Fibroblast of skin of right biceps (primary cell): ENCODE results near the gene GAB2.
A peak's percentile ranks its signal among the peaks of the same experiment; 100 is the strongest.
"Not testable (repeated sequence)": the region's sequence is repeated elsewhere in the genome, so short reads cannot be mapped to it uniquely, and the experiment has no call there.

Experiments used
- DNase-seq: peaks from one replicate; pipeline ENCODE4 v3.0.0-alpha.2; 2013

Gene GAB2

GRCh38 chr11:78417175-78417887 is at the start of gene GAB2:
Gene GAB2 (minus strand): TSS chr11:78417820. CDS start chr11:78417720, 100 bp downstream.
- DNase-seq, result no peak

DNA sequence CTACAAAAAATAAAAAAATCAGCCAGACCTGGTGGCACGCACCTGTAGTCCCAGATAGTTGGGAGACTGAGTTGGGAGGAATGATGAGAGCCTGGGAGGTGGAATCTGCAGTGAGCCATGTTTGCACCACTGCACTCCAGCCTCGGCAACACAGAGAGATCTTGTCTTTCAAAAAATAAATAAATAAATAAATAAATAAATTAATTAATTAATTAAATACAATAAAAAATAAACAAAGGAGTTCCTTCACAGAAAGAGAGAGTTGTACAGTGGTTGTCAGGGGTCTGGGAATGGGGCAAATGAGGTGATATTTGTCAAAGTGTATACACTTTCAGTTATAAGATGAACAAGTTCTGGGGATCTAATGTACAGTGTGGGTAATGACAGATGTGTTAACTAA is 49.8 kb upstream of the GAB2 start:
- no peak for DNase-seq

- DNase-seq, result no peak
These were observed 47.7 kb upstream of the GAB2 start for GRCh38 chr11:78465169-78465942.

- DNase-seq, result not testable (repeated sequence)
These were observed 47.2 kb upstream of the GAB2 start for GRCh38 chr11:78464787-78465168.

- DNase-seq, result peak; percentile 73
These were observed 42.9 kb upstream of the GAB2 start for GRCh38 chr11:78460471-78460870.

- no peak for DNase-seq
These were observed 42.1 kb upstream of the GAB2 start for GRCh38 chr11:78459738-78460137.

GRCh38 chr11:78457448-78457847 is 39.8 kb upstream of the GAB2 start:
- DNase-seq, result no peak

DNA sequence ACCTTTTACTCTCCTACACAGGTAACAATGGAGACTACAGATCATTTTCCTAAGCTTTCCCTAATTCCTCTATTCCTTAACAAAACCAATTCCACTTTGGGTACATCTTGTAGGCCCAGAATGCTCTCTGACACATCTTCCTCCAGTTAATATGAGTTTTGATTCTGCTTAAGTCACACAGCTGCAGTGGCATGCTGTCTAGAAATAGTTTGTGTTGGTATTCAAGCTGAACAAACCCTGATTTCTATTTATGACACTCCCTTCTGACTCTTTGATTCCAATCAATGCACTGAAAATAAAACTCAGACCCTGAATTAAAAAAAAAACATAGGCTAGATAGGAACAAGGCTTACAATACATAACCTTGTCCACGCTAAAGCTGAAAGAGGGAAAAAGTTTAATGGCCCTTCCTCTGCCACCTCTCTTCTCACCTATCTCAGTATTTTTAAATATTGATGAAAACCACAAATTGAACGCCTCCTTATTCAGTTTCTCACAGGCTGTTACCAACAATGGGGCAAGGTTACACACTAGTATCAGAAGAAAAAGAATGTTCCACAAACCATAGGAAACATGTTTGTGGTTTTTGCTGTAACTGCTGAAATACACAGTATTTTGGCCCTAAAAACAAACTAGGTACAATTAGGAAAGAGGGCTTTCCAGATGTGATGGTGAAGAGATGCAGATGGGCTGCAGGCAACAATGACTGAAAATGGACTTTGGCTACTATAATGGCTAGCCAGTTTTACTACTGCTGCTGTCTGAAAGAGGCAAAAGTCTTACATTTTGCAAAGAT is 35.7 kb upstream of the GAB2 start:
- no peak for DNase-seq

- no peak for DNase-seq
These were observed 33.9 kb upstream of the GAB2 start for GRCh38 chr11:78451371-78452150.

- DNase-seq, result no peak
These were observed 33.2 kb upstream of the GAB2 start for GRCh38 chr11:78450866-78451265.

GRCh38 chr11:78449866-78450265 is 32.2 kb upstream of the GAB2 start:
- DNase-seq, result peak; percentile 74

DNA sequence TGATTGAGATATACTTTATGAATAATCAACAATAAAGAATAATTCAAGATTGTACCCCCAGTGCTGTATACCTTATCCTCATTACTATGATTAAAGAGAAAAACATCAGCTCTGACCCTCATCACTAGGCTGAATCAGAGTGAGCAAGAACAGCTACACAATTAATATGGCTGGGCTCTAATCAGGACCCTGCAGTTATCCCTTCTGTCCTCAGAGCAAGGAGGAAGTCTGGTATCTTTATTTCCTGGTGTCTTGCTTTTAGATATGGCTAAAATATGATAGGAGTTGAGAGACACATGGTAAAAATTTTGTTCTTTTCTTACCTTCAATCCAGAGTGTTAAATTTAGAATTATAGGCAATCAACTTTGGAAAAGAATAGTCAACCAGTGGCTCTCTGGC is 28.6 kb upstream of the GAB2 start:
- no peak for DNase-seq

GRCh38 chr11:78444726-78445125 is 27.1 kb upstream of the GAB2 start:
- no peak for DNase-seq

DNA sequence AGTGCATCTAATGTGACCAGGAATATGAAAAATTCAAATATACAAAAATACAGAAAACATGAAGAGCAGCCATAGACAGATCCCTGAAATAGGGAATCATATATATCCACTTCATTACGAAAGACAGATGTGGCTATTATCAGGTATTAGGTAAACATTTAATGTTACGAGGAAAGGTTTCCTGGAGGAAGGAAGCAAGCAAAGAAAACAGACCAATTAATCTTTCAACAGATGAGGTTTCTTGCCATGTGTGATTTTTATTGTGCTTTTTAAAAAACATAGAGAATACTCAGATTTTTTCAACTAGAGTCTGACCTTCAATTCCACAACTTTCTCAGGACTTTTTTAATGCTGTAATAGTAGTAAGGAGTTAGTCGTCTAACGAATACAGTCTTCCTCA is 24.3 kb upstream of the GAB2 start:
- DNase-seq, result no peak

DNA sequence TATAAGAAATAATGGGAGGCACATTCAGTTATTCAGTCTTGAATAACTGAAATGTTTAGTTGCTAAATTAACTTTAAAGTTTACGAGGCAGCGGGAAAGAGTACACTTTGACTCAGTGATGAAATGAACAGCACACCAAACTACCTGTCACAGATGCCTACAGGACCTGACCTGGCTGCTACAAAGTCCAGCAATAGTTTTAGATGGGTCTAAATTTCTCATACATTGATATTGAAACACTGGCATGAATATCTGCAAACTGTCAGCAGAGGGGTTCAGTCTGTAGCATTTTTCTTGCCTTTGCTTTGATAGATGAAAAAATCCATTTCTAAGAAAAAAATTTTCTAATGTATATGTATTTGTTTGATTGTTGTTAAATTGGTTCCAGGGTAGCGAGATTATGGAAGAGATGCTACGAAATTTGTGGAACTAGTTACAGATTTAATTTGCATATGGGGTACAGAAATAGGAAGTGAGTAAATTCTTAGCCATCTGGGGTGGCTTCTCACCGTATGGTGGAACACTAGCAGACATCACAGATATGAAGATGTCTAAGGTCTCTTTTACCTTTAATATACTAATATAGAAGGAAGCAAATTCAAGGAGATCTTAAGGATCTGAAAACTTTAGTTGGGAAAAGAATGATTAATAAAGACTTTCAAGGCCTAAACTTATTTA is 20.8 kb upstream of the GAB2 start:
- DNase-seq, result no peak

GRCh38 chr11:78432956-78433355 is 15.3 kb upstream of the GAB2 start:
- no peak for DNase-seq

DNA sequence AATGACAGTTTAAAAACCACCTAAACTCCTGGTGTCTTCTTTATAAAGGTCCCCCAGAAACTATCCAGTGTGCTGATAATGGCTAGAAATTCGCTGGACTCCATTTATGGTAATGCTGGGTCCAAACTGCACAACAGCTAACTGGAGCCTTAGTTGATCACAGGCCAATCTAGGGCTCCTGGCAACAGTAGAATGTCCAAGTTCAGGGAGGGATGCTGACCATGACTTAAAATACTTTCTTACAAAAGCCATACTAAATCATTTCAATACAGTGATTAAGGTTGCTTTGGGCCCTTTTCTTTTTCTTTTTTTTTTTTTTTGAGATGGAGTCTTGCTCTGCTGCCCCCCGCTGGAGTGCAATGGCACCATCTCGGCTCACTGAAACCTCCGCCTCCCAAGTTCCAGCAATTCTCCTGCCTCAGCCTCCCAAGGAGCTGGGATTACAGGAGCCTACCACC is 14.5 kb upstream of the GAB2 start:
- DNase-seq, result peak; percentile 29

DNA sequence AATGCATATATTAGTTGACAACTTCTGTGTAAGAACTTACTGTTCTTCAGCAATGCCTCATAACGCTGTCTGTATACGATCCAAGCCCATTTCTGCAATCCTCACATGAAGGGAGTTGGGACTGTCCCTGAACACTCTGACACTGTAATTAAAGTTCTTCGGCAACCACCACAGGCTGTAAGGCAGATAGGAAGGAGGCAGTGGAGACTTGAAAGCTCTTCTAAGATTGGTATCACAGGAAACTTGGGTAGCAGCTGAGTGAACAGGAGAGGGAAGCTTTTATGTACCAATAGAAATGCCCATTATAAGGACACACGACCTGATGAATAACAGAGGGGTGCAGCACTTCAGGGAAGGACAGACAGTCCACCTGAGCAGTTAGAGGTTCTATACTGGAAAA is 12.0 kb upstream of the GAB2 start:
- DNase-seq, result no peak

DNA sequence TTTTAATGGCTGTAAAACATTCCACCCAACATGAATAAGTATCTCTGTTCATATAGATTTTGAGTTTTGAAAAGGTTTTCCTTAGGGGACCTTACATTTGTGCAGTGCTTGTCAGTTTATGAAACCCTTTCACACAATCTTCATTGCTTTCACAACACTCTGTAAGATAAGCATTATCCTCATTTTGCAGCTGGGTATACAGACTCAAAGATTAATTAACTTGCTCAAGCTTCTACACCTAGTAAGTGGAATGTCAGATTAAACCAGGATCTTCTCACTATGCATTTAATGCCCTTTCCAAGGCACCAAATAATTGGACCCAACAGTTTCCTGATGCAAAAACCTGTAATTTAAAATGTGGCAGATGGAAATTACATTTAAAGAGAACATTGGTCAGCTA is 11.6 kb upstream of the GAB2 start:
- DNase-seq, result no peak

DNA sequence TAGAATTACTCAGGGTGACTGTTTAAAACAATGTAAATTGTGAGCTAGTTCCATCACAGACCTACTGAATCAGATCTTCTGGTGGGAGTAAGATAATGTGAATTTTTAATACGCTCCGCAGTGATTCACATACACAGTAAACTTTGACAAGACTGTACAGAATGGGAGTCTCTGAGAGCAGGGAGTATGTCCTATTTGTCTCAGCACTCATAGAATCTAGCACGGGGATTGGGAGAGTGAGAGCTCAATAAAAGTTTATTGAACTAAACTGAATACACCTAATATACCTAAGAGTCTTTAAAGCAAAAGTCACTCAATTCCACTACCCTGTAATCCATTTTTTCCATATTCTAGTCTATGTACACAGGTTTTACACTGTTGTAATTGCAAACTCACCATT is 11.2 kb upstream of the GAB2 start:
- DNase-seq, result no peak

DNA sequence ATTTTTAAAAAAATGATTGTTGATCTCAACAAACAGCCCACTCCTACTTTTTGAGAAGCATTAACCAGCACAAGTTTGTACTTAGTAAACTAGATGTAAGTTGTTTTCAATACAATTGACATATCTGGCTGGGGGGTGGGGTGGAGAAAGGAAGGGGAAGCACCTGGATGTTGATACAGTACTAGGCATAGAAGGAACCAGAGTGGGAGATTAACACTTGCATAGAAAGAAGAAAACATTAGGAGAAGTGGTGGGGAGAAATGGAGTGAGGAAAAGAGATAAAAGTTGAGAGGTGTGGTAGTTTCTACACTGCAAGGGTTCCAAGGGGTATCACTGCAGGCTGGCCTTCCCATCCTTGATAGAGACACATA is 10.6 kb upstream of the GAB2 start:
- no peak for DNase-seq

DNA sequence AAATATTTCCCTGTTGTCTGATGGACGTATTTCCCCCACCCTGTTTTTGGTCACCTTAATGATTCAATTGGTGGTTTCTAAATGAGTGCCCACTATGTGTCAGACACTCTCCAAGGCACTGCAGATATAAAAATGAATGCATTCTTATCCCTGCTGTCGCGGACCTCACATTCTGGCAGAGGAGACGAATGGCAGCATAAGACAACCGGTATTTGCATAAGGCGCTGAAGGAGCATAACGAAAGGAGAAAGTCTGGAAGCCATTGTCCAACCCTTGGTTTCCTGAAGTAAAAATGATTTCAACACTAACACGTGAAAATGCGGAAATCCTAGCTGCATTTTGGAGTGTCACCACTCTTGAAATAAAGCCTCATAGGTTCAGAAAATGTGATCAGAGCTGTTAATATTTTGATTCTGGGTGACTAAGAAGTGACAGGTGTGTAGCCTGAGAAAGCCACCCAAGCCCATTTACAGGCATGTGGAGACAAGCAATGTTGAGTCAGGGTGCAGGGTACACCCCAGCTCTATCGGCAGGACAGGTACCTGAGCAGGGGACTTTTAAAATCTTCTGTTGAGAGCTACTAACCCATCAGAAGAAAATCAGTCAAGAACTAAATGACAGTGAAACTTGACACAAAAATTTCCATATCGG is 10.1 kb upstream of the GAB2 start:
- no peak for DNase-seq
